Measurements from ENCODE around the gene OXNAD1.

OXNAD1 gene

GRCh38 chr3:16248556-16248955, 16.5 kb upstream of the OXNAD1 start:
- no peak for DNase-seq

DNA sequence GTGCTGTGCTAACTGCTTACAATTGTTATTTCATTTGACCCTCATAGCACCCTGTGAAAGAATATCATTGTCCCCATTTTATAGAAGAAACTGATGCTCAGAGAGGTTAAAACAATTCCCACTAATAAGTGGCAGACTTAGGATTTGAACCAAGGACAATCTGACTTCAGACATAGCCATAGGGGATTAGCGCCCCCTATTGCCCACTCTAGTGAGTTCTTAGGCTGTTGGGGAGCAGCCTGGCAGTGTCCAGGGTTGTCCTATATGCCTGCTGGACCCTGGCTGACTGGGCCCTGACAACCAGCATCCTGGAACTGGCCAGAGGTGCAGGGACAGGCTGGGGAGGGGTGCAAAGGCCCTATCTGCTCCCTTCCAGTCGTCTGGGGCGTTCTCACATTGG, 15.7 kb upstream of the OXNAD1 start:
- DNase-seq: no peak

- no peak for DNase-seq
Measured at GRCh38 chr3:16249886-16250285, 15.1 kb upstream of the OXNAD1 start.

DNA sequence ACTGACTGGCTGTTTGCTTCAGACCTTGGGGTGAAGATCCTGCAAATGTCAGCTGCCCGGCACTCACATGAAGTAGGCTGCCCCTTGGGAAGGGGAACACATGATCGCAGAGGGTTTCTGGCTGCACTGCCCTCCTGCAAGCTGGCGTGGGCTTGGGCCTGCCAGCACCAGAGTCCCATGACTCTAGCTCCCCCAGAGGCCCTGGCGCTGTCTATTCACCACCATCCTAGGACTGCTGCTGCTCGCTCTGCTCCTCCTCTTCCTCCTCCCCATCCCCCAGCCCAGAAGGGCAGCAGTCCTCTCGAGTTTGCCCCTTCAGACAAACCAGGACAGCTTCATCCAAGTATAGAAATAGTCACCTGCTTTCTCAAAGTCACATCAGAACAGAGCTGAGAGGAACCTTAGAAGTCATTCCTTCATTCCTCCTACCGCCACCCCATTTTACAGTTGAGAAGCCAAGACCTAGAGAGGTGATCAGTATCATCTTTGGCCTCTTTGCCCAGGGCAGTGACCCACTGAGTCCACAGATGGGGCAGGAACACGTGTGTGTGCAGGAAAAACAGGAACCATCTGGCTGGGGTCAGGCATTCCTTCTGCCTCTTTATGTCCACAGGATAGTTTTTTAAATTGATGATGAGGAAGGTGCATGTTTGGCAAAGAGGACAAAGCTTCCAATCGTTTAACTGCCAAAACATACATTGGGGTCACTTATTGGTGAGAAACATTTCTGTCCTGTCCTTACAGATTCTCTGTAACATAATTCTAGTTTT, 13.5 kb upstream of the OXNAD1 start:
- no peak for DNase-seq

GRCh38 chr3:16252243-16252978, 12.6 kb upstream of the OXNAD1 start:
- no peak for DNase-seq

GRCh38 chr3:16252988-16253387, 12.0 kb upstream of the OXNAD1 start:
- no peak for DNase-seq

- no peak for DNase-seq
Measured at GRCh38 chr3:16253601-16254000, 11.4 kb upstream of the OXNAD1 start.

DNA sequence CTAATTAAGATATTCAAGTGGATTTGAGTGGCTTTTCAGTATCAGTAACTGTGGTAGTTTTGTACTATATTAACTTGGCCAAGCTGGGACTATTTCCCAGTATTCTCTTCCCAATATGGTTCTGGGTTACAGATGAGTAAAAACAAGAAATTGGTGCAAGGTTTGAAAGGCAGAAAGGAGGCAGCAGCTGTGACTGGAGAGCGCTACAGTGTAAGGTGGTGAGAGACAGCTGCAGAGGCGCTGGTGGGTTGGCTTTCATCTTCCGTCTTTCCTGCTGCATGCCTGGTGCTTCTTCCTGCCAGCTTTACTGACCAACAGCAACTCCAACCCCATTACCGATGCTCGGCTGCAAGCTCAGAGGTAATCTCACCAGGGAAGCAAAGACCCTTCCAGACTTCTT, 10.1 kb upstream of the OXNAD1 start:
- DNase-seq: no peak

- no peak for DNase-seq
Measured at GRCh38 chr3:16255326-16255725, 9.7 kb upstream of the OXNAD1 start.

- no peak for DNase-seq
Measured at GRCh38 chr3:16255726-16256125, 9.3 kb upstream of the OXNAD1 start.

DNA sequence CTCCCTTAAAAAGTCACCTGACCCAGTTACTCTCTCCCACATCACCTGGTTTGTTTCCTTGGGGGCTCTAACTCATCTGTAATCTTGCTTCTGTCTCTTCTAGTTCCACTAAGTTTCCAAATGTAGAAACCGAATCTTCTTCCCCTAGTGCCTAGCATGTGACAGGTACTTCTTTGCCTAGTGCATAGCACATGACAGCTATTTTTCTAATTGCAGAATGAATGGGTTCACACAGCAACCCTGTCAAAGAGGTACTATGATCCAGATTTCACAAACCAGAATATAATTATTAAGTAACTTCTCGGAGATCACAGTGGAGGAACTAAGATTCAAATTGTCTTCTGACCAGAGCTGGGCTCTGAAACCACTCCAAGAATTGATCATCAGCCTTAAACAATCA, 7.7 kb upstream of the OXNAD1 start:
- no peak for DNase-seq

GRCh38 chr3:16258177-16258576, 6.8 kb upstream of the OXNAD1 start:
- no peak for DNase-seq

DNA sequence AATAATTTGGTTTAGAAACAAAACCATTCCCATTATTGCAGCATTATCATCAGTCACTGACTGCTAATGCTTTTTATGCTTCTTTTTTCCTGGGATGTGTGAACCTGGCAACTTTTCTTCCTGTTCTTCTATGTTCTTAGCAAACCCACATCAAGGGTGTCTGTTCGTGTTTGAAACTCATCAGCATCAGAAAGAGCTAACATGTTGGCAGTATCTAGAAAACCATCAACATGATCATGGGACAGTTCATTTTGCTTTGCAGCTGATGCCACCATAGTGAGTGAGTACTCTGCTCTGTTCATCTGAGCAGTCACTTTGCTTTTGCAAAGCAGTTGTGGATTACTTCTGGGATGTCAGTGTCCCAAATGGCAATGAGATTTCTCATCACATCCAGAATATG, 6.1 kb upstream of the OXNAD1 start:
- no peak for DNase-seq

DNA sequence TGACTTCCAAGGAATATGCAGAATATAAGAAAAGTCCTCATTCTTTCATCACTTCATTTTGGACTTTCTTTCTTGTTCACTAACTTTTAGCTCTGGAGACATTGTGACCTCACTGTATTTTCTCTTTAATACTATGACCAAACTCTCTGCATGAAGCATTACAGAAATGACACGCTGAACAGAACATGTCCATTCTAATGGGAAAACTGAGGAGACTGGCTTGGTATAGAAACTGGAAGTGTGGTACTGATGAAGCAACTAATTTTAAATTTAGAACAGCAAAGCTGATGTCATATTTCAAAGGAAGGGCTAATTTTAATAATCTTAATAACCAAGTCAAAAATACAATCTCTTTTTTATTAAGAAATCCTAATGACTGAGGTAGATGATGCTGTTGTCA, 5.0 kb upstream of the OXNAD1 start:
- DNase-seq: no peak

- DNase-seq: no peak
Measured at GRCh38 chr3:16262174-16262573, 2.8 kb upstream of the OXNAD1 start.

DNA sequence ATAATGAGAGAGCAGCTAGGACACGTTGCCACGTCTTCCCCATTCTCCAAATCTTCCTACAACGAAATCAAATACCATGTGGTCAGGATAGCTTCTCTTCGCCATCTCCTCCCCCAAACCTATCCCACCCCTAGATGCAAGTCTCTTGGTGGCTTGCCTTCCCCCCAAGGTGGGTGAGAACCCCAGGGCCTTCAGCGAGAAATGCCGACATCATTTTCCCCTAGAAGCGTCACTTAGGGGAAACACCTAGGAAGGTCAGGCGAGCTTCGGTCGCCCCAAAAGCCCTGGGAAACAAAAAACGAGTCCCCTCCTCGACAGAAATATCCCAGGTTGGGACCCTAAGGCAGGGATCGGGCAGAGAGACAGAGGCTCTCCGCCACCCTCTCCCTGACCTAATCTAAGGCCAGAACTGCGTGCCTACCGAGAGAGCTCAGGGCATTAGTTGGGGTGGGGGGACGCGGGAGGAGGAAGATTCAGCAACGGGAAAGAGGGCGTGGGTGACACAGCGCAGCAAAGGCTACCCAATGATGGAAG, 771 bp upstream of the OXNAD1 start:
- DNase-seq: no peak

GRCh38 chr3:16265455-16265786, 409 bp downstream of the OXNAD1 start:
- no peak for DNase-seq

DNA sequence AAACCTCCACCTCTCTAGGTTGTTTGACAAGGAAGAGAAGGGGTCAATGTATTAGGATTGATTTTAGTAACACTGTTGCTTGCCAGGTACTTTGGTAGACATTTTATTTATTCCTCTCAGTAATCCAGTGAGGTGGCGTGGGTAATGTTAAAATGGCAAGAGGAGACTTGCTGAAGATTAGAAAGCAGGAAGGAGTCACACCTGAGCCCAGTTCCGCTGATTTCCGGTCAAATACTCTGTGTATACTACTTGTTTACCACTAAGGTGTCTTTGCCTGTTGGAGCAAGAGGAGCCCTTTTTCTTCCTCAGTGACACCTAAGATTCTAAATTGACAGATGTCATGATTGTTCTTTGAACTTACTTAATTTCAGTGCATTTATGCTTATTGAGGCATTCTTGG, 1.7 kb downstream of the OXNAD1 start:
- no peak for DNase-seq

GRCh38 chr3:16270855-16271254, 5.8 kb downstream of the OXNAD1 start:
- DNase-seq: no peak

DNA sequence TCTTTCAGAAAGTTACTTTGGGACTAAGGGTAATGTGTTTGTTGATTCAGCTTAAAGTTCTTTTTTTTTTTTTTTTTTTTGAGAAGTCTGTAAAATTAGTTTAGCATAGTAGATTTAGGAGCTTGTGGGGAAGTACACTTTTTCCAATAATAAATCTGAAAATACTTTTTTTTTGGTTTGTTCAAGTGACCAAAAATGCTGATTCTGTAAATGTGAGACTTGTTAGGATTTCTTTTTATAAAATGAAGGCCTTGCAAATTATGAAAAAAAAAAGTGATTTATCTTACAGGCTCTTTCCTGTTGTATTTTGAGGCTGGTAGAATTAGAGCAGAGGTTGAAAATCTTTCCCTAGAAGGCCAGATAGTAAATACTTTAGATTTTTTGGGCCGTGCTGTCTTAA, 7.6 kb downstream of the OXNAD1 start:
- DNase-seq: no peak

DNA sequence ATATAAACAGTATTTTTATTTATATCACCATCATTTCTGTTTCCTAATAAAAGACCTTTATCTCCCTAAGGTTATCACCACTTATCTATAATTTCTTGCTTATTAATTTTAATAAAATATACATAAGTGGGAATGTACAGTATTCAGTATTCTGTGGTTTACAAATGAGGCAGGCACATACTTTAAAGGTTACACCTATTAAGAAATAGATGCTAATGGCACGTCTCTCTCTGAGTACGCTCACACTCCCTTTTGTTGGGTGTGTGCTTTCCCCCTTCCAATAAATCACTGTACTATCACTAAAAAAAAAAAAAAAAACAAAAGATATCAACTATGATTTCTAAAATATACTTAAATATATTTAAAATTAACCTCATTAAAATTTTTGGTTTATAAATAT, 8.9 kb downstream of the OXNAD1 start:
- no peak for DNase-seq

GRCh38 chr3:16277471-16277870, 12.5 kb downstream of the OXNAD1 start:
- DNase-seq: no peak

GRCh38 chr3:16279010-16279801, 14.2 kb downstream of the OXNAD1 start:
- no peak for DNase-seq

DNA sequence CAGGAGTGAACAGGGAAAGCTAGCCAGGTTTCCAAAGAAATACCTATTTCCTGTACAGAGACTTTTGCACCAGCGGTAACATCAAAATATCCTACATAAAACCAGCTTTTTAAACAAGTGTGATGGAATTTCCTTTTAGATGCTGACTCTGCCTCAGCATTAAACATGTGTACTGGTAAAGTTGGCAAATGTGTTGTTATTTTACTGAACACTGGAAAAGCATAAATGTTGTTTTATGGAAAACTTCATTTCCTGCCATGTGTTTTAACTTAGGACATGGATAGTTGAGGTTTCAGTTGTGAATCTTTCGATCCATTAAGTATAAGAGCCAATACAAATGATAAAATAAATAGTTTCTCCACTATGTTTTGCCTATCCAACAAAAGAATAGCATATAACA, 15.7 kb downstream of the OXNAD1 start:
- no peak for DNase-seq

All from left hindlimb (tissue), 1 donor.